Smooth muscle cell (in vitro differentiated cells): ENCODE results near the gene KMT2C. TPM values are rescaled to one million over a fixed set of nuclear protein-coding genes. Genes with fewer than 3 reads are reported as not detected.
A peak's percentile ranks its signal among the peaks of the same experiment; 100 is the strongest.

Source experiments
- DNase-seq: peaks from one replicate; lab custom pipeline; 2025; ENCODE audit not compliant: unreplicated experiment; lab: John Stamatoyannopoulos, UW
- H2AFZ ChIP-seq: fragments of 200-600 bp; sonication (generic); 2 replicates; pipeline ENCODE4 v1.6.0; 2016; ENCODE audit warnings: antibody characterized with exemption, low read depth, mild to moderate bottlenecking
- H3F3A ChIP-seq: fragments of 200-600 bp; sonication (generic); 2 replicates; pipeline ENCODE4 v1.6.0; 2017; ENCODE audit warnings: antibody characterized with exemption, low read depth
- H3K27ac ChIP-seq: fragments of 200-600 bp; sonication (generic); 2 replicates; pipeline ENCODE4 v1.5.1; 2016; ENCODE audit warnings: low read depth, mild to moderate bottlenecking
- H3K27me3 ChIP-seq: fragments of 200-600 bp; sonication (generic); 2 replicates; pipeline ENCODE4 v1.6.1; 2016; ENCODE audit warnings: low read depth, mild to moderate bottlenecking
- H3K36me3 ChIP-seq: fragments of 200-600 bp; sonication (generic); 2 replicates; pipeline ENCODE4 v1.5.1; 2016; ENCODE audit warnings: low read depth
- H3K4me1 ChIP-seq: fragments of 200-600 bp; sonication (generic); 2 replicates; pipeline ENCODE4 v1.5.1; 2016; ENCODE audit warnings: low read depth
- H3K4me2 ChIP-seq: fragments of 200-600 bp; sonication (generic); 2 replicates; pipeline ENCODE4 v1.6.0; 2016; ENCODE audit warnings: mild to moderate bottlenecking
- H3K4me3 ChIP-seq: fragments of 200-600 bp; sonication (generic); 2 replicates; pipeline ENCODE4 v1.5.1; 2016; ENCODE audit warnings: mild to moderate bottlenecking
- H3K79me2 ChIP-seq: fragments of 200-600 bp; sonication (generic); 2 replicates; pipeline ENCODE4 v1.6.0; 2016; ENCODE audit warnings: low read depth, mild to moderate bottlenecking
- H3K9ac ChIP-seq: fragments of 200-600 bp; sonication (generic); 2 replicates; pipeline ENCODE4 v1.6.0; 2016; ENCODE audit warnings: low read depth
- H3K9me3 ChIP-seq: fragments of 200-600 bp; sonication (generic); replicated peaks from 2 replicates; pipeline ENCODE4 v1.5.1; 2016; ENCODE audit warnings: low read depth
- H4K20me1 ChIP-seq: fragments of 200-600 bp; sonication (generic); 2 replicates; pipeline ENCODE4 v1.6.0; 2016; ENCODE audit warnings: low read depth
- WGBS: methylation state at CpG from one replicate; pipeline ENCODE4 v1.1.7; 2016; ENCODE audit warnings: low lambda C conversion rate; 5-methylcytosine and 5-hydroxymethylcytosine counted together
- polyA plus RNA-seq: library from polyadenylated mRNA; unstranded; fragments of >200 nt; fragmentation: Nextera tagmentation; extraction: Ambion mirVana; gene quantifications from 2 replicates; pipeline ENCODE4 v1.2.1, GENCODE V29; 2016
- total RNA-seq: library from RNA; depleted of rRNA; stranded (reverse); fragments of >200 nt; gene quantifications from 2 replicates; pipeline ENCODE4 v1.2.3, GENCODE V29; 2014
- TF ChIP-seq, protein P1 (sequence below): fragments of 200-600 bp; sonication (generic); IDR thresholded peaks from 2 replicates; pipeline ENCODE4 v1.5.1; 2017; ENCODE audit warnings: borderline replicate concordance, mild to moderate bottlenecking, antibody characterized with exemption; ENCODE audit not compliant: insufficient read depth, poor library complexity, severe bottlenecking

Gene KMT2C
- total RNA-seq (28.3 and 36.7 TPM in 2 replicates), polyA plus RNA-seq (10.1 and 16.4 TPM in 2 replicates)

DNA sequence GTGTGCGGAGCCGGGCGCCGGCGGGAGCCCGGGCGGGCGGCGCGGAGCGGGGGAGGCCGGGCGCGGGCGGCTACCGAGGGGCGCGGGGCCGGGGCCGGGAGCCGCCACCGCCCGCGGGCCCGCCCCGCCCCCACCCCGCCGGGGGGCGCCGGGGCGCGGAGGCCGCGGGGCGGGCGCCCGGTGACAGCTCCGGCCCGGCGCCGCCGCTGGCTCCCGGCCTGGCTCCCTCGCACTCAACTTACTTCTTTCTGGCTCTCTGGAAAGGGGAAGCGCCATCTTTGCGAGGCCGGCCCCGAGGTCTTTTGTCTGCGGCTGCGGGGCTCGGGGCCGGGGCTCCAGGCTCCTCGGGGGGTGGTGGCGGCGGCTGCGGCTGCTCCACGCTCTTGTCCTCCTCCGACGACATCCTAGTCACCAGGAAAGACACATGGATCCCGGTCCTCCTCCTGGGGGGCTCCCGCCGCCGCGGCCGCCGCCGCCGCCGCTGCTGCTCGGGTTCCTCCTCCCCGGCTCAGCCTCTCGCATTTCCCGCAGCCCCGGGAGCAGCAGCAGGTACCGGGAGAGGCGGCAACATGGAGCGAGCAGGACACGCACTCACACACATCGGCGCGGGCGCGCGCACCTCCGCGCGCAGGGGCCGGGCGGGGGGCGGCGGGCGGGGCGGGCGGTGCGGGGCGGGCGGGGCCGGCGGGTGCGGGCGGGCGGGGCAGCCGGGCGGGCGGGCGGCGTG, at the start of gene KMT2C:
TSS of gene KMT2C (minus strand) at position 620 of the 727 bp plus-strand sequence. CDS start at position 403, 217 bp downstream.
- Histone ChIP-seq H3K9me3 (no peaks in the 10 kb centered on the region), H3K27ac (peak within 1 kb of the TSS; percentile 97), H3K4me1 (peaks cover 28% of the 10 kb centered on the region), H3F3A (peaks cover 6% of the 10 kb centered on the region), H4K20me1 (peaks cover 45% of the 10 kb centered on the region), H3K9ac (peak within 1 kb of the TSS; percentile 91), H3K27me3 (no peaks in the 10 kb centered on the region), H2AFZ (peak within 1 kb of the TSS; percentile 91), H3K36me3 (no peaks in the 10 kb centered on the region), H3K4me2 (peak within 1 kb of the TSS; percentile 97), H3K79me2 (peaks cover 44% of the 10 kb centered on the region), H3K4me3 (peak within 1 kb of the TSS; percentile 76)
- TF ChIP-seq, protein P1, sequence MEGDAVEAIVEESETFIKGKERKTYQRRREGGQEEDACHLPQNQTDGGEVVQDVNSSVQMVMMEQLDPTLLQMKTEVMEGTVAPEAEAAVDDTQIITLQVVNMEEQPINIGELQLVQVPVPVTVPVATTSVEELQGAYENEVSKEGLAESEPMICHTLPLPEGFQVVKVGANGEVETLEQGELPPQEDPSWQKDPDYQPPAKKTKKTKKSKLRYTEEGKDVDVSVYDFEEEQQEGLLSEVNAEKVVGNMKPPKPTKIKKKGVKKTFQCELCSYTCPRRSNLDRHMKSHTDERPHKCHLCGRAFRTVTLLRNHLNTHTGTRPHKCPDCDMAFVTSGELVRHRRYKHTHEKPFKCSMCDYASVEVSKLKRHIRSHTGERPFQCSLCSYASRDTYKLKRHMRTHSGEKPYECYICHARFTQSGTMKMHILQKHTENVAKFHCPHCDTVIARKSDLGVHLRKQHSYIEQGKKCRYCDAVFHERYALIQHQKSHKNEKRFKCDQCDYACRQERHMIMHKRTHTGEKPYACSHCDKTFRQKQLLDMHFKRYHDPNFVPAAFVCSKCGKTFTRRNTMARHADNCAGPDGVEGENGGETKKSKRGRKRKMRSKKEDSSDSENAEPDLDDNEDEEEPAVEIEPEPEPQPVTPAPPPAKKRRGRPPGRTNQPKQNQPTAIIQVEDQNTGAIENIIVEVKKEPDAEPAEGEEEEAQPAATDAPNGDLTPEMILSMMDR: no peak
- DNase-seq: peak; percentile 14
- WGBS: under 1% methylated on average over 24 of the region's 107 CpGs

DNA sequence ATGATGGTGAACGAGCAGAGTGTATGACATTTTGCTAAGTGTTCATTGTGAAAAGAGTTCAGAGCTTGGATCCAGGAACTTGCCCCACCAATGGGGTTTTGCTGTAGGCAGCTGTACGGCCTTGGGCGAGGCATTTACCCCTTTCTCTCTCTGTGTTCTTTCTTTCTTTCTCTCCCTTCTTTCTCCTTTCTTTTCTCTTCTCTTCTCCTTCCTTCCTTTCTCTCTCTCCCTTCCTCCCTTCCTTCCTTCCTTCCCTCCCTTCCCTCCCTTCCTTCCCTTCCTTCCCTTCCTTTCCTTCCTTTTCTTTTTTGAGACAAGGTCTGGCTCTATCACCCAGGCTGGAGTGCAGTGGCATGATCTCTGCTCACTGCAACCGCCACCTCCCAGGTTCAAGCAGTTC, 45.3 kb upstream of the KMT2C start:
- Histone ChIP-seq H3K27me3 (no peaks in the 10 kb centered on the region), H3K79me2 (no peaks in the 10 kb centered on the region), H3K9me3 (no peaks in the 10 kb centered on the region), H3K4me2 (no peak overlapping the region), H2AFZ (no peak overlapping the region), H3K9ac (no peak overlapping the region), H3K4me3 (no peak overlapping the region), H3K4me1 (no peaks in the 10 kb centered on the region), H3F3A (no peaks in the 10 kb centered on the region), H4K20me1 (no peaks in the 10 kb centered on the region), H3K27ac (no peak overlapping the region), H3K36me3 (no peaks in the 10 kb centered on the region)
- WGBS: 92% methylated on average over 4 of the region's 4 CpGs
- TF ChIP-seq, protein P1: no peak
- DNase-seq: no peak

DNA sequence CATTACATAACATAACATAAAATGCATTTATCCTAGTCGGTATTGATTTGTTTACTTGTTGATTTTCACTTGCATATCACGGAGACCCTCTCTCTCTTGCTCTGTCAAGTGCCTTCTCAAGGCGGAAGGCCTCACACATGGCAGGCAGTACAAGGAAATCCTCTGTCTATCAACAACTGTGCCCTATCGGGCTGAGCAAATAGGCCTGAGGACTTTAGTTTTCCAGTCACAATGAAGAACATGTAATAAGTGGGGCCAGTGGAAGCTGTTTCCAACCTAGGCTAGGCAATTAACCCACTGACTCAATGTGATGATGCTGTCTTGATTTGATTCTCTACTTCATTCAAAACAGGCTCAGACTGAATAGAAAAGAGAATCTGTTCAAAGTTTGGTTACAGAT, 44.9 kb upstream of the KMT2C start:
- no peak overlapping the region for H2AFZ ChIP-seq
- WGBS: 94% methylated on average over 4 of the region's 4 CpGs
- no peaks in the 10 kb centered on the region for H3K79me2 ChIP-seq
- H3F3A ChIP-seq: no peaks in the 10 kb centered on the region
- no peaks in the 10 kb centered on the region for H3K36me3 ChIP-seq
- H3K4me2 ChIP-seq: no peak overlapping the region
- H3K9ac ChIP-seq: no peak overlapping the region
- DNase-seq: no peak
- no peaks in the 10 kb centered on the region for H4K20me1 ChIP-seq
- H3K27me3 ChIP-seq: no peaks in the 10 kb centered on the region
- H3K4me3 ChIP-seq: no peak overlapping the region
- H3K4me1 ChIP-seq: no peaks in the 10 kb centered on the region
- no peak overlapping the region for H3K27ac ChIP-seq
- H3K9me3 ChIP-seq: no peaks in the 10 kb centered on the region
- TF ChIP-seq, protein P1: no peak

DNA sequence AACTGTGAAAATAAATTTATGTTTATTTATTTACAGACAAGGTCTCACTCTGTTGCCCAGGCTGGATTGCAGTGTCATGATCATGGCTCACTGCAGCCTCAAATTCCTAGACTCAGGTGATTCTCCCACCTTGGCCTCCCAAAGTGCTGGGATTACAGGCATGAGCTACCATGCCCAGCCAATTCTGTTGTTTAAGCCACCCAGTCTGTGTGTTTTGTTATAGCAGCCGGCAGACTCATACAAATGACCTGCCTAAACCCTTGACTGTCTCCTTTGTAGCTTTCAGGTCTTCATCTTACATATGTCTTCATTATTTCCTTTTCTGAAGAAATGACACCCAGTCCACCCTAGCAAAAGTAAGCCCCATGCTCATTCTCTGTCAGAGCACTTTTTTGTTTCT, 43.8 kb upstream of the KMT2C start:
- Histone ChIP-seq H3K27ac (no peak overlapping the region), H4K20me1 (no peaks in the 10 kb centered on the region), H3F3A (no peaks in the 10 kb centered on the region), H3K4me3 (no peak overlapping the region), H3K79me2 (no peaks in the 10 kb centered on the region), H3K9me3 (no peaks in the 10 kb centered on the region), H3K4me1 (no peaks in the 10 kb centered on the region), H3K9ac (no peak overlapping the region), H3K4me2 (no peak overlapping the region), H2AFZ (no peak overlapping the region), H3K36me3 (no peaks in the 10 kb centered on the region), H3K27me3 (no peaks in the 10 kb centered on the region)
- no peak for DNase-seq
- TF ChIP-seq, protein P1: no peak
- WGBS: 100% methylated on average over 1 of the region's 1 CpG
